HEK293T (cell line): ENCODE data around the gene SUMF2.
"Not testable (repeated sequence)": the region's sequence is repeated elsewhere in the genome, so short reads cannot be mapped to it uniquely, and the experiment has no call there.

Experiments used
- CTCF ChIA-PET: fragments of 350-600 bp; formaldehyde crosslinking; extraction: SDS; loops from one replicate; lab custom pipeline; 2021; ENCODE audit warnings: antibody characterized with exemption, inconsistent platforms; lab: Yijun Ruan, JAX
- POLR2A ChIA-PET: fragments of 350-600 bp; formaldehyde crosslinking; extraction: SDS; loops from one replicate; lab custom pipeline; 2020; ENCODE audit warnings: antibody characterized with exemption, inconsistent platforms; lab: Yijun Ruan, JAX
- DNase-seq: peaks from one replicate; pipeline ENCODE4 v3.0.0; 2012; ENCODE audit warnings: mixed read lengths; ENCODE audit errors: extremely low spot score
- ARNT ChIP-seq: fragments of 450-650 bp; IDR thresholded peaks from 2 replicates; pipeline ENCODE4 v1.6.1; 2017; ENCODE audit warnings: mild to moderate bottlenecking
- BHLHE40 ChIP-seq: fragments of 450-650 bp; IDR thresholded peaks from 2 replicates; pipeline ENCODE4 v1.6.1; 2016; ENCODE audit warnings: mild to moderate bottlenecking, moderate library complexity, borderline replicate concordance
- CTBP1 ChIP-seq: fragments of 450-650 bp; IDR thresholded peaks from 2 replicates; pipeline ENCODE4 v1.6.1; 2016; ENCODE audit warnings: borderline replicate concordance
- ELF4 ChIP-seq: fragments of 450-650 bp; IDR thresholded peaks from 2 replicates; pipeline ENCODE4 v1.6.1; 2017; ENCODE audit warnings: antibody characterized with exemption
- FOXA1 ChIP-seq: fragments of 450-650 bp; IDR thresholded peaks from 2 replicates; pipeline ENCODE4 v1.6.1; 2016; ENCODE audit warnings: mild to moderate bottlenecking
- FOXK2 ChIP-seq: fragments of 450-650 bp; IDR thresholded peaks from 2 replicates; pipeline ENCODE4 v1.6.1; 2016; ENCODE audit warnings: mild to moderate bottlenecking
- FOXM1 ChIP-seq: fragments of 450-650 bp; IDR thresholded peaks from 2 replicates; pipeline ENCODE4 v1.6.1; 2017; ENCODE audit warnings: mild to moderate bottlenecking, borderline replicate concordance
- HDGF ChIP-seq: fragments of 450-650 bp; IDR thresholded peaks from 2 replicates; pipeline ENCODE4 v1.6.1; 2017; ENCODE audit warnings: antibody characterized with exemption, borderline replicate concordance
- L3MBTL2 ChIP-seq: fragments of 450-650 bp; conservative IDR thresholded peaks from 2 replicates; pipeline ENCODE4 v1.6.1; 2016; ENCODE audit warnings: mild to moderate bottlenecking
- LEF1 ChIP-seq: fragments of 450-650 bp; IDR thresholded peaks from 2 replicates; pipeline ENCODE4 v1.6.1; 2017; ENCODE audit warnings: mild to moderate bottlenecking, borderline replicate concordance
- NFRKB ChIP-seq: fragments of 450-650 bp; IDR thresholded peaks from 2 replicates; pipeline ENCODE4 v1.6.1; 2016; ENCODE audit warnings: mild to moderate bottlenecking, moderate library complexity
- PKNOX1 ChIP-seq: fragments of 450-650 bp; IDR thresholded peaks from 2 replicates; pipeline ENCODE4 v1.6.1; 2016
- SP1 ChIP-seq: fragments of 450-650 bp; IDR thresholded peaks from 2 replicates; pipeline ENCODE4 v1.6.1; 2017
- SUZ12 ChIP-seq: fragments of 450-650 bp; IDR thresholded peaks from 2 replicates; pipeline ENCODE4 v1.6.1; 2016; ENCODE audit warnings: mild to moderate bottlenecking
- TARDBP ChIP-seq: fragments of 450-650 bp; IDR thresholded peaks from 2 replicates; pipeline ENCODE4 v1.6.1; 2016
- ZNF384 ChIP-seq: fragments of 450-650 bp; IDR thresholded peaks from 2 replicates; pipeline ENCODE4 v1.6.1; 2016

SUMF2 gene

GRCh38 chr7:56081626-56082340 is 17.7 kb downstream of the SUMF2 start:
- CTCF ChIA-PET, result no interaction called here
- no peak for DNase-seq
- POLR2A ChIA-PET, result interaction anchor here (0.5 kb wide), 1 partner anchor 30 kb away, joined by 3 read pairs; the partner anchor contains the start of genes CCT6A and PSPH
- TF ChIP-seq PKNOX1 (no peak), FOXA1 (no peak), ELF4 (no peak), FOXK2 (no peak), BHLHE40 (no peak), FOXM1 (no peak), NFRKB (no peak), CTBP1 (no peak), SUZ12 (no peak), ZNF384 (no peak), SP1 (no peak), L3MBTL2 (no peak), ARNT (no peak), LEF1 (no peak)

GRCh38 chr7:56083150-56083785 is 19.2 kb downstream of the SUMF2 start:
- ChIA-PET CTCF (no interaction called here), POLR2A (interaction anchor here (1.9 kb wide), 1 partner anchor 23 kb away, joined by 5 read pairs; the partner anchor contains the start of gene CHCHD2)
- DNase-seq, result no peak
- TF ChIP-seq HDGF, result no peak
- no peak for TF ChIP-seq SUZ12
- TF ChIP-seq NFRKB, result no peak
- no peak for TF ChIP-seq L3MBTL2
- TF ChIP-seq ARNT, result no peak
- no peak for TF ChIP-seq FOXK2
- TF ChIP-seq ELF4, result no peak
- no peak for TF ChIP-seq CTBP1
- no peak for TF ChIP-seq FOXA1
- no peak for TF ChIP-seq SP1
- TF ChIP-seq FOXM1, result no peak
- no peak for TF ChIP-seq TARDBP
- no peak for TF ChIP-seq PKNOX1

GRCh38 chr7:56086761-56087160 is 22.7 kb downstream of the SUMF2 start:
- DNase-seq, result no peak
- ChIA-PET CTCF (no interaction called here), POLR2A (no interaction called here)
- TF ChIP-seq CTBP1 (no peak), LEF1 (no peak), HDGF (no peak), FOXM1 (no peak), SP1 (no peak), L3MBTL2 (no peak), ZNF384 (no peak), NFRKB (no peak)

- DNase-seq, result no peak
- TF ChIP-seq FOXA1, result no peak
- TF ChIP-seq HDGF, result no peak
- TF ChIP-seq NFRKB, result no peak
- TF ChIP-seq LEF1, result no peak
- TF ChIP-seq PKNOX1, result no peak
- CTCF ChIA-PET, result no interaction called here
- POLR2A ChIA-PET, result interaction anchor here (0.6 to 1.2 kb wide), 2 partner anchors 19 to 721 kb away, joined by 3 to 4 read pairs; partner anchors contain the start of gene CHCHD2
These were observed 23.4 kb downstream of the SUMF2 start for GRCh38 chr7:56087445-56087844.

- POLR2A ChIA-PET, result interaction anchor here (0.7 kb wide), 1 partner anchor 15 kb away, joined by 5 read pairs; the partner anchor contains the start of gene CHCHD2
- no peak for TF ChIP-seq ELF4
- no peak for TF ChIP-seq FOXK2
- TF ChIP-seq CTBP1, result no peak
- no peak for TF ChIP-seq NFRKB
- TF ChIP-seq TARDBP, result no peak
- no peak for TF ChIP-seq FOXA1
- CTCF ChIA-PET, result no interaction called here
- DNase-seq, result no peak
These were observed 27.5 kb downstream of the SUMF2 start for GRCh38 chr7:56091591-56091990.

GRCh38 chr7:56092388-56092787 is 28.3 kb downstream of the SUMF2 start:
- not testable (repeated sequence) for DNase-seq
- CTCF ChIA-PET, result interaction anchor here (1.5 kb wide), 1 partner anchor 17 kb away, joined by 4 read pairs; no protein-coding TSS in a partner anchor
- POLR2A ChIA-PET, result interaction anchor here (0.7 to 1.0 kb wide), 2 partner anchors 14 kb away, joined by 5 read pairs; partner anchors contain the start of gene CHCHD2
